ENCODE results near the gene JCAD. TPM values are rescaled to one million over a fixed set of nuclear protein-coding genes. Genes with fewer than 3 reads are reported as not detected.

The JCAD gene
- total RNA-seq, 1 experiment from 2014 or later, result 0.77 TPM

- no peak overlapping the region for H2AK5ac ChIP-seq (ENCODE audit: insufficient read length, low read length)
- H3K18ac ChIP-seq (ENCODE audit: insufficient read length, low read depth, low read length), result no peak overlapping the region
- H3K9ac ChIP-seq (ENCODE audit: extremely low read depth, insufficient read length, low read length), result no peak overlapping the region
- no peak overlapping the region for H2BK120ac ChIP-seq (ENCODE audit: low read depth, low read length, poor library complexity, severe bottlenecking)
- no peak overlapping the region for H3T11ph ChIP-seq (ENCODE audit: low read length)
- Mint-ChIP-seq H3K27me3 (ENCODE audit: low read depth) (peaks cover 9% of the 10 kb centered on the region), H3K9me3 (no peaks in the 10 kb centered on the region), H3K4me1 (peaks cover 19 to 32% of the 10 kb centered on the region in 2 experiments), H3K27ac (no peak overlapping the region), H3K4me3 (no peak overlapping the region), H3K36me3 (ENCODE audit: insufficient read depth in 1 of 3, low read depth in 3 of 3) (no peaks in the 10 kb centered on the region; a peak in 1 of 7 replicates)
- no peak overlapping the region for H3K4ac ChIP-seq (ENCODE audit: low read depth, low read length)
- H3K79me1 ChIP-seq (ENCODE audit: insufficient read depth, low read depth, low read length, poor library complexity, severe bottlenecking), result no peaks in the 10 kb centered on the region
- TF ChIP-seq, protein P1, sequence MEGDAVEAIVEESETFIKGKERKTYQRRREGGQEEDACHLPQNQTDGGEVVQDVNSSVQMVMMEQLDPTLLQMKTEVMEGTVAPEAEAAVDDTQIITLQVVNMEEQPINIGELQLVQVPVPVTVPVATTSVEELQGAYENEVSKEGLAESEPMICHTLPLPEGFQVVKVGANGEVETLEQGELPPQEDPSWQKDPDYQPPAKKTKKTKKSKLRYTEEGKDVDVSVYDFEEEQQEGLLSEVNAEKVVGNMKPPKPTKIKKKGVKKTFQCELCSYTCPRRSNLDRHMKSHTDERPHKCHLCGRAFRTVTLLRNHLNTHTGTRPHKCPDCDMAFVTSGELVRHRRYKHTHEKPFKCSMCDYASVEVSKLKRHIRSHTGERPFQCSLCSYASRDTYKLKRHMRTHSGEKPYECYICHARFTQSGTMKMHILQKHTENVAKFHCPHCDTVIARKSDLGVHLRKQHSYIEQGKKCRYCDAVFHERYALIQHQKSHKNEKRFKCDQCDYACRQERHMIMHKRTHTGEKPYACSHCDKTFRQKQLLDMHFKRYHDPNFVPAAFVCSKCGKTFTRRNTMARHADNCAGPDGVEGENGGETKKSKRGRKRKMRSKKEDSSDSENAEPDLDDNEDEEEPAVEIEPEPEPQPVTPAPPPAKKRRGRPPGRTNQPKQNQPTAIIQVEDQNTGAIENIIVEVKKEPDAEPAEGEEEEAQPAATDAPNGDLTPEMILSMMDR (conservative IDR thresholded peaks at IDR 0.05), result no peak
- H3K4me1 ChIP-seq (ENCODE audit: insufficient read depth, low read length), result no peaks in the 10 kb centered on the region
- H3K56ac ChIP-seq (ENCODE audit: insufficient read length, low read depth, low read length), result no peak overlapping the region
- no peaks in the 10 kb centered on the region for H3K27me3 ChIP-seq (ENCODE audit: insufficient read depth, low read length)
- no peak overlapping the region for H3K4me2 ChIP-seq (ENCODE audit: insufficient read depth, insufficient read length, low read length)
- no peak overlapping the region for H4K5ac ChIP-seq (ENCODE audit: insufficient read length, low read depth, low read length)
- no peaks in the 10 kb centered on the region for H3K23me2 ChIP-seq (ENCODE audit: insufficient read length, low read depth, low read length, poor library complexity, severe bottlenecking)
- H2BK20ac ChIP-seq (ENCODE audit: low read depth, low read length, poor library complexity, severe bottlenecking), result no peak overlapping the region
- DNase-seq, result no peak
- H3K14ac ChIP-seq (ENCODE audit: insufficient read depth, low read length), result no peak overlapping the region
- no peak overlapping the region for H4K91ac ChIP-seq (ENCODE audit: insufficient read length, low read depth, low read length)
- no peak overlapping the region for H2BK5ac ChIP-seq (ENCODE audit: insufficient read length, low read length)
- no peaks in the 10 kb centered on the region for H3K9me3 ChIP-seq (ENCODE audit: control insufficient read depth, low read depth, low read length)
- no peak overlapping the region for H2BK12ac ChIP-seq (ENCODE audit: insufficient read length, low read depth, low read length)
- H2BK15ac ChIP-seq (ENCODE audit: low read depth, low read length), result no peak overlapping the region
- no peaks in the 10 kb centered on the region for H4K20me1 ChIP-seq (ENCODE audit: control insufficient read depth, insufficient read depth, insufficient read length)
- no CpG with 5 or more reads among the region's 8 CpGs for WGBS (ENCODE audit: extremely low coverage, insufficient read length, low lambda C conversion rate)
- H3K79me2 ChIP-seq (ENCODE audit: insufficient read depth, low read length), result no peaks in the 10 kb centered on the region
- H3K23ac ChIP-seq (ENCODE audit: insufficient read length, low read depth, low read length), result no peak overlapping the region
- no peak overlapping the region for H3K27ac ChIP-seq (ENCODE audit: insufficient read length, low read depth, low read length)
- H4K8ac ChIP-seq (replicated peaks; ENCODE audit: insufficient read length, low read depth, low read length), result no peak overlapping the region
- H2AFZ ChIP-seq (ENCODE audit: low read length), result no peak overlapping the region
These were observed 8.2 kb downstream of the JCAD start for GRCh38 chr10:30051220-30051619.
